K562 (cell line): ENCODE results near the gene RASSF1. TPM values are rescaled to one million over a fixed set of nuclear protein-coding genes. Genes with fewer than 3 reads are reported as not detected.

ENCODE experiments used
- BCL6 ChIP-seq: fragments of 250-450 bp; sonication (Bioruptor Pico); IDR thresholded peaks from 2 replicates; pipeline ENCODE4 v1.4.0; 2020
- BCOR ChIP-seq: fragments of 450-650 bp; IDR thresholded peaks from 2 replicates; pipeline ENCODE4 v1.6.1; 2016
- CBFB ChIP-seq: sonication (generic); formaldehyde crosslinking; IDR thresholded peaks from 2 replicates; pipeline ENCODE4 v1.4.0; 2020; ENCODE audit warnings: mild to moderate bottlenecking, missing genetic modification reagents
- CHD2 ChIP-seq: IDR thresholded peaks from 2 replicates; pipeline ENCODE4 v1.6.1; 2011; ENCODE audit warnings: low read depth, low read length
- CTBP1 ChIP-seq: fragments of 450-650 bp; IDR thresholded peaks from 2 replicates; pipeline ENCODE4 v1.6.1; 2016; ENCODE audit warnings: borderline replicate concordance
- ESRRB ChIP-seq: fragments of 250-450 bp; sonication (Bioruptor Pico); IDR thresholded peaks from 2 replicates; pipeline ENCODE4 v1.5.0; 2020; ENCODE audit warnings: mild to moderate bottlenecking, moderate library complexity, borderline replicate concordance
- ETV6 ChIP-seq, 3 experiments: fragments of 150-350 bp in 1 of 3; sonication (generic) in 1 of 3; formaldehyde crosslinking in 1 of 3; IDR thresholded peaks; 2 replicates each; pipeline versions ENCODE4 v1.6.1 to v1.8.0; 2014 to 2022; ENCODE audit warnings: borderline replicate concordance in 2 of 3, low read depth in 2 of 3, antibody characterized with exemption in 1 of 3, low read length in 1 of 3, mild to moderate bottlenecking in 1 of 3, missing genetic modification reagents in 1 of 3
- FOXK1 ChIP-seq: sonication (generic); formaldehyde crosslinking; IDR thresholded peaks from 2 replicates; pipeline ENCODE4 v1.8.0; 2022; ENCODE audit warnings: missing genetic modification reagents, mild to moderate bottlenecking, borderline replicate concordance
- GATAD2B ChIP-seq: fragments of 450-650 bp; IDR thresholded peaks from 2 replicates; pipeline ENCODE4 v1.6.1; 2017; ENCODE audit warnings: mild to moderate bottlenecking, borderline replicate concordance
- HDAC8 ChIP-seq: fragments of 450-650 bp; IDR thresholded peaks from 2 replicates; pipeline ENCODE4 v1.6.1; 2016; ENCODE audit warnings: mild to moderate bottlenecking, missing genetic modification characterization, moderate library complexity, missing compliant biosample characterization
- IRF2 ChIP-seq: sonication (generic); formaldehyde crosslinking; IDR thresholded peaks from 2 replicates; pipeline ENCODE4 v1.8.1; 2022; ENCODE audit warnings: mild to moderate bottlenecking, missing genetic modification reagents
- NFRKB ChIP-seq: fragments of 450-650 bp; IDR thresholded peaks from 2 replicates; pipeline ENCODE4 v1.6.1; 2016; ENCODE audit warnings: low read depth
- POLR3A ChIP-seq: IDR thresholded peaks from 2 replicates; pipeline ENCODE4 v1.6.1; 2011; ENCODE audit warnings: borderline replicate concordance, mild to moderate bottlenecking, moderate library complexity; ENCODE audit not compliant: insufficient read length, insufficient read depth; ENCODE audit errors: extremely low read depth
- SRSF9 ChIP-seq: fragments of 200-400 bp; formaldehyde crosslinking; IDR thresholded peaks from 2 replicates; pipeline ENCODE4 v1.6.1; 2017; ENCODE audit warnings: low read depth, low read length, borderline replicate concordance
- TBP ChIP-seq: optimal IDR thresholded peaks from 2 replicates; pipeline ENCODE3; 2011; ENCODE audit warnings: low read depth, low read length, improper control_type of control experiment
- TSC22D4 ChIP-seq: fragments of 450-650 bp; IDR thresholded peaks from 2 replicates; pipeline ENCODE4 v1.6.1; 2016; ENCODE audit warnings: missing genetic modification characterization, missing biosample characterization, control low read depth
- XRCC5 ChIP-seq: fragments of 200-400 bp; formaldehyde crosslinking; IDR thresholded peaks from 2 replicates; pipeline ENCODE4 v1.6.1; 2017; ENCODE audit warnings: low read depth, mild to moderate bottlenecking, low read length
- ZC3H11A ChIP-seq: IDR thresholded peaks from 2 replicates; pipeline ENCODE4 v1.6.1; 2012; ENCODE audit warnings: low read depth, low read length, improper control_type of control experiment
- ZEB2 ChIP-seq: fragments of 450-650 bp; IDR thresholded peaks from 2 replicates; pipeline ENCODE4 v1.6.1; 2016
- ZNF224 ChIP-seq: sonication (generic); formaldehyde crosslinking; IDR thresholded peaks from 2 replicates; pipeline ENCODE4 v1.8.0; 2022; ENCODE audit warnings: mild to moderate bottlenecking, missing genetic modification reagents
- ZNF384 ChIP-seq: IDR thresholded peaks from 2 replicates; pipeline ENCODE4 v1.6.1; 2012; ENCODE audit warnings: low read depth, low read length, improper control_type of control experiment
- ZNF592 ChIP-seq: fragments of 450-650 bp; IDR thresholded peaks from 2 replicates; pipeline ENCODE4 v1.6.1; 2017; ENCODE audit warnings: antibody characterized with exemption, mild to moderate bottlenecking
- ZNF695 ChIP-seq: fragments of 450-650 bp; formaldehyde crosslinking; IDR thresholded peaks from 2 replicates; pipeline ENCODE4 v1.4.0; 2020; ENCODE audit warnings: mild to moderate bottlenecking, moderate library complexity
- ZNF764 ChIP-seq: fragments of 250-450 bp; sonication (Bioruptor Pico); IDR thresholded peaks from 2 replicates; pipeline ENCODE4 v1.4.0; 2020; ENCODE audit warnings: low read depth, mild to moderate bottlenecking, moderate library complexity
- ZNF77 ChIP-seq: fragments of 250-450 bp; sonication (Bioruptor Pico); IDR thresholded peaks from 2 replicates; pipeline ENCODE4 v1.5.0; 2020
- polyA plus RNA-seq, 8 experiments: library from polyadenylated mRNA; depleted of rRNA in 4 of 8; stranded (reverse) in 5 of 8; unstranded in 3 of 8; fragments of >200 nt; fragmentation: Nextera tagmentation in 2 of 8; fragmentation: Illumina TruSeq in 1 of 8; extraction: Ambion mirVana in 2 of 8; extraction: Trizol in 1 of 8; gene quantifications; 2 replicates each; pipeline versions ENCODE4 v1.2.1 to v1.2.3, GENCODE V29; 2011 to 2014; ENCODE audit warnings: inconsistent platforms in 1 of 8, missing spikeins in 1 of 8
- total RNA-seq, 7 experiments: library from RNA; depleted of rRNA in 6 of 7; stranded (reverse); fragments of >200 nt in 6 of 7; fragmentation: Illumina TruSeq in 2 of 7; extraction: Trizol in 2 of 7; gene quantifications; 2 replicates each; pipeline versions ENCODE4 v1.2.1 to v1.2.3, GENCODE V29; 2011 to 2021; ENCODE audit warnings: low replicate concordance in 1 of 7

RASSF1 gene
- total and polyA plus RNA-seq, 9 of the 15 experiments (the other 6 are each of a cell fraction or from before 2014, with no cell fraction given): 3.6 to 57.1 (median 24.6) TPM

- TF ChIP-seq IRF2 (no peak), POLR3A (no peak), ZNF384 (no peak), BCOR (no peak), ZNF592 (no peak), ZNF77 (CRISPR knock-in tag) (no peak), NFRKB (no peak), ZNF224 (no peak), TSC22D4 (tag) (no peak), TBP (peak; percentile 30), ZNF695 (CRISPR knock-in tag) (no peak), SRSF9 (no peak), GATAD2B (no peak), ETV6 (IDR thresholded peaks at IDR 0.05; ENCODE audit: borderline replicate concordance in 1 of 2, low read depth in 2 of 2, low read length in 1 of 2) (no peak), ETV6 (CRISPR knock-in tag; IDR thresholded peaks at IDR 0.05; ENCODE audit: borderline replicate concordance) (no peak), ZC3H11A (no peak), CHD2 (peak; percentile 25; the same call in 1 of the 2 replicates), CBFB (no peak), ESRRB (no peak), CTBP1 (0 out of 2 replicates have a peak, but pooled peaks have one; percentile 28), XRCC5 (no peak), FOXK1 (CRISPR knock-in tag) (no peak), ZNF764 (CRISPR knock-in tag) (no peak), BCL6 (CRISPR knock-in tag) (no peak), ZEB2 (0 out of 2 replicates have a peak, but pooled peaks have one; percentile 26), HDAC8 (tag) (no peak)
Observed at GRCh38 chr3:50365080-50365841, 24.6 kb upstream of the RASSF1 start (continued).
